ENCODE measurements around the gene DHFR2.

- TF ChIP-seq CTCF (conservative IDR thresholded peaks at IDR 0.05; ENCODE audit: low read depth, low read length) (no peak), EZH2phosphoT487 (IDR thresholded peaks at IDR 0.05; ENCODE audit: borderline replicate concordance, low read length) (no peak), EZH2 (IDR thresholded peaks at IDR 0.05; ENCODE audit: low read length, unreplicated experiment) (no peak)
These were observed 892 bp upstream of the DHFR2 start for GRCh38 chr3:94063496-94064119.

Data from PC-3 (cell line).